A673 (cell line): ENCODE measurements around the gene SFT2D2. TPM values are rescaled to one million over a fixed set of nuclear protein-coding genes. Genes with fewer than 3 reads are reported as not detected.

Source experiments
- BruUV-seq: library from RNA; stranded (reverse); fragments of 400-500 nt; replicated peaks from 2 replicates; lab custom pipeline; 2021; lab: Mats Ljungman, UMichigan
- CTCF ChIA-PET: fragments of 300-600 bp; sonication (Branson Sonifier 250); formaldehyde crosslinking; loops from one replicate; lab custom pipeline; 2022; ENCODE audit warnings: antibody characterized with exemption; lab: Charles Lee
- POLR2A ChIA-PET: fragments of 300-600 bp; sonication (Branson Sonifier 250); formaldehyde crosslinking; loops from one replicate; lab custom pipeline; 2022; ENCODE audit warnings: antibody characterized with exemption; ENCODE audit not compliant: low non-redundant PET; lab: Charles Lee
- DNase-seq: peaks from one replicate; pipeline ENCODE4 v3.0.0-alpha.2; 2015; ENCODE audit warnings: low spot score
- H3K27ac ChIP-seq: fragments of 200-600 bp; sonication (generic); 2 replicates; pipeline ENCODE4 v1.5.1; 2016; ENCODE audit warnings: mixed run types, low read depth, mild to moderate bottlenecking, mixed read lengths, antibody characterized with exemption, low read length; ENCODE audit not compliant: poor library complexity, severe bottlenecking
- H3K27me3 ChIP-seq: fragments of 200-600 bp; sonication (generic); replicated peaks from 2 replicates; pipeline ENCODE4 v1.6.1; 2017; ENCODE audit warnings: mixed run types, low read depth, mild to moderate bottlenecking, mixed read lengths, antibody characterized with exemption, low read length; ENCODE audit not compliant: insufficient read depth, poor library complexity
- H3K36me3 ChIP-seq: fragments of 200-600 bp; sonication (generic); 2 replicates; pipeline ENCODE4 v1.6.1; 2016; ENCODE audit warnings: mixed run types, mild to moderate bottlenecking, mixed read lengths, antibody characterized with exemption, low read length; ENCODE audit not compliant: insufficient read depth, poor library complexity, severe bottlenecking
- H3K4me1 ChIP-seq: fragments of 200-600 bp; sonication (generic); 2 replicates; pipeline ENCODE4 v1.6.1; 2017; ENCODE audit warnings: mixed run types, mild to moderate bottlenecking, mixed read lengths, antibody characterized with exemption, low read length; ENCODE audit not compliant: insufficient read depth, poor library complexity, severe bottlenecking
- H3K4me3 ChIP-seq: fragments of 200-600 bp; sonication (generic); 2 replicates; pipeline ENCODE4 v1.5.1; 2016; ENCODE audit warnings: low read depth, mixed run types, mild to moderate bottlenecking, mixed read lengths, low read length; ENCODE audit not compliant: poor library complexity, severe bottlenecking
- H3K9me3 ChIP-seq: fragments of 200-600 bp; sonication (generic); 2 replicates; pipeline ENCODE4 v1.6.1; 2016; ENCODE audit warnings: mixed run types, low read depth, mild to moderate bottlenecking, mixed read lengths, antibody characterized with exemption, low read length; ENCODE audit not compliant: poor library complexity, severe bottlenecking
- CTCF ChIP-seq: fragments of 300-800, 200-600 bp; sonication (generic); conservative IDR thresholded peaks from 2 replicates; pipeline ENCODE4 v1.5.1; 2017; ENCODE audit warnings: low read depth, mild to moderate bottlenecking, antibody characterized with exemption, low read length, moderate library complexity, mixed read lengths
- EZH2 ChIP-seq: fragments of 200-600 bp; sonication (generic); IDR thresholded peaks from 2 replicates; pipeline ENCODE4 v1.6.1; 2017; ENCODE audit warnings: borderline replicate concordance, low read depth, mild to moderate bottlenecking, mixed read lengths, antibody characterized with exemption, low read length; ENCODE audit not compliant: poor library complexity, severe bottlenecking
- intact Hi-C: fragments of 100-400 bp; cut with micrococcal nuclease; formaldehyde crosslinking; loops from one replicate; pipeline ENCODE4 v1.10.0; 2022; ENCODE audit not compliant: unreplicated experiment
- total RNA-seq: library from RNA; stranded (reverse); gene quantifications from 2 replicates; pipeline ENCODE4 v1.2.3, GENCODE V29; 2021

Gene SFT2D2
- total RNA-seq, 1 experiment from 2014 or later = 62.8 TPM

DNA sequence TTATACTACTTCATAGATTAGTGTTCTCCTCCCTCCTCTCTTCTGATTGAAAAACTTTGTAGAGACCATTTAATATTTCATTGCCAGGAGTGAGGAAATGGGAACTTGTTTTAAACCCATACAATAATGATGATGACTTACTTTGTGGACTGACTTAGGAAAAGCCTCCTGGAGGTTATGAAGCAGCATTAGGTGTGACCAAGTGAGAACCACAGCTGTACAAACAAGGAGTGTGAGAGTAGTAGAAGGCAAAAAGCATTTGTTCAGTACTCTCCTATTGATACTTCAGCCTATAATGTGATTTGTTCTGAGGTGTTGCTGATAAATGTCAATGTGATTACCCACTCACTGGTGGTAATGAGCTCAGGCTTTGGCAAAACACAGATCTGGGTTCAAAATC is 38.6 kb upstream of the SFT2D2 start:
- ChIA-PET POLR2A (no interaction called here), CTCF (no interaction called here)
- Histone ChIP-seq H3K27me3 (no peaks in the 10 kb centered on the region), H3K36me3 (no peaks in the 10 kb centered on the region), H3K4me3 (no peak overlapping the region), H3K9me3 (no peaks in the 10 kb centered on the region), H3K27ac (no peak overlapping the region), H3K4me1 (peaks cover 4% of the 10 kb centered on the region)
- no TSS peak for BruUV-seq
- TF ChIP-seq CTCF = no peak
- TF ChIP-seq EZH2 = no peak
- DNase-seq = no peak
- intact Hi-C loops = no loop called here

- Histone ChIP-seq H3K4me3 (no peak overlapping the region), H3K36me3 (no peaks in the 10 kb centered on the region), H3K4me1 (no peaks in the 10 kb centered on the region), H3K27me3 (no peaks in the 10 kb centered on the region), H3K9me3 (no peaks in the 10 kb centered on the region), H3K27ac (no peak overlapping the region)
- ChIA-PET CTCF (no interaction called here), POLR2A (no interaction called here)
- TF ChIP-seq EZH2 (no peak), CTCF (no peak)
- DNase-seq = no peak
- BruUV-seq = no TSS peak
- intact Hi-C loops = no loop called here
Measured at GRCh38 chr1:168190403-168190802, 35.4 kb upstream of the SFT2D2 start.

- no peak for DNase-seq
- H3K27ac ChIP-seq = no peak overlapping the region
- CTCF ChIA-PET = no interaction called here
Measured at GRCh38 chr1:168195199-168196135, 30.3 kb upstream of the SFT2D2 start.

More at GRCh38 chr1:168195199-168196135, 30.3 kb upstream of the SFT2D2 start:
- Histone ChIP-seq H3K27me3 (no peaks in the 10 kb centered on the region), H3K36me3 (peaks cover 28% of the 10 kb centered on the region), H3K9me3 (no peaks in the 10 kb centered on the region), H3K4me1 (no peaks in the 10 kb centered on the region), H3K4me3 (no peak overlapping the region)
- POLR2A ChIA-PET = no interaction called here
- intact Hi-C loops = no loop called here
- TF ChIP-seq EZH2 = no peak
- no peak for TF ChIP-seq CTCF
- BruUV-seq = no TSS peak
